ENCODE results near the gene LCOR. TPM values are rescaled to one million over a fixed set of nuclear protein-coding genes. Genes with fewer than 3 reads are reported as not detected.

Gene LCOR
- total RNA-seq, 3 donors from 2014 or later (not counting 1 experiment from before 2014, with no cell fraction given): 68.5 to 92.4 (median 87.7) TPM

- Mint-ChIP-seq H3K4me3 (peak overlapping the region; percentile 93), H3K27ac (peak overlapping the region; percentile 85 to 99), H3K4me1 (peaks cover 45 to 54% of the 10 kb centered on the region in 2 donors), H3K27me3 (ENCODE audit: low read depth in 2 of 2) (no peaks in the 10 kb centered on the region), H3K36me3 (no peaks in the 10 kb centered on the region), H3K9me3 (no peaks in the 10 kb centered on the region)
- Histone ChIP-seq H3K27ac (ENCODE audit: low read length) (peak overlapping the region; percentile 78), H3K9me3 (ENCODE audit: control insufficient read depth, insufficient read depth, low read length) (no peaks in the 10 kb centered on the region), H3K36me3 (ENCODE audit: control insufficient read depth, insufficient read depth, low read length) (no peaks in the 10 kb centered on the region), H3K4me3 (ENCODE audit: low read length) (peak overlapping the region; percentile 73), H3K4me1 (ENCODE audit: control insufficient read depth, insufficient read depth, low read length) (peaks cover 14% of the 10 kb centered on the region), H3K27me3 (ENCODE audit: control insufficient read depth, insufficient read depth, low read length) (no peaks in the 10 kb centered on the region)
- no peak for ATAC-seq
- intact Hi-C loops (cut with micrococcal nuclease): loop anchor here (2.0 to 5.0 kb wide), 2 partner anchors 247 to 459 kb away; partner anchors contain the start of genes ARHGAP19 and TM9SF3
- WGBS (ENCODE audit: insufficient coverage): 4% methylated on average over 46 of the region's 46 CpGs
- peak; percentile 27 to 30 for DNase-seq
- TF ChIP-seq, protein P1, sequence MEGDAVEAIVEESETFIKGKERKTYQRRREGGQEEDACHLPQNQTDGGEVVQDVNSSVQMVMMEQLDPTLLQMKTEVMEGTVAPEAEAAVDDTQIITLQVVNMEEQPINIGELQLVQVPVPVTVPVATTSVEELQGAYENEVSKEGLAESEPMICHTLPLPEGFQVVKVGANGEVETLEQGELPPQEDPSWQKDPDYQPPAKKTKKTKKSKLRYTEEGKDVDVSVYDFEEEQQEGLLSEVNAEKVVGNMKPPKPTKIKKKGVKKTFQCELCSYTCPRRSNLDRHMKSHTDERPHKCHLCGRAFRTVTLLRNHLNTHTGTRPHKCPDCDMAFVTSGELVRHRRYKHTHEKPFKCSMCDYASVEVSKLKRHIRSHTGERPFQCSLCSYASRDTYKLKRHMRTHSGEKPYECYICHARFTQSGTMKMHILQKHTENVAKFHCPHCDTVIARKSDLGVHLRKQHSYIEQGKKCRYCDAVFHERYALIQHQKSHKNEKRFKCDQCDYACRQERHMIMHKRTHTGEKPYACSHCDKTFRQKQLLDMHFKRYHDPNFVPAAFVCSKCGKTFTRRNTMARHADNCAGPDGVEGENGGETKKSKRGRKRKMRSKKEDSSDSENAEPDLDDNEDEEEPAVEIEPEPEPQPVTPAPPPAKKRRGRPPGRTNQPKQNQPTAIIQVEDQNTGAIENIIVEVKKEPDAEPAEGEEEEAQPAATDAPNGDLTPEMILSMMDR (IDR thresholded peaks at IDR 0.05): no peak
Measured at GRCh38 chr10:96833220-96834001, 1.3 kb downstream of the LCOR start.

- intact Hi-C loops (cut with micrococcal nuclease): loop anchor here (5.0 kb wide), 1 partner anchor 458 kb away; the partner anchor contains the start of gene ARHGAP19
- H3K4me3 ChIP-seq (ENCODE audit: low read length): no peak overlapping the region
- peak overlapping the region; percentile 93 for H3K4me3 Mint-ChIP-seq
Measured at GRCh38 chr10:96834120-96834519, 2.0 kb downstream of the LCOR start.

DNA sequence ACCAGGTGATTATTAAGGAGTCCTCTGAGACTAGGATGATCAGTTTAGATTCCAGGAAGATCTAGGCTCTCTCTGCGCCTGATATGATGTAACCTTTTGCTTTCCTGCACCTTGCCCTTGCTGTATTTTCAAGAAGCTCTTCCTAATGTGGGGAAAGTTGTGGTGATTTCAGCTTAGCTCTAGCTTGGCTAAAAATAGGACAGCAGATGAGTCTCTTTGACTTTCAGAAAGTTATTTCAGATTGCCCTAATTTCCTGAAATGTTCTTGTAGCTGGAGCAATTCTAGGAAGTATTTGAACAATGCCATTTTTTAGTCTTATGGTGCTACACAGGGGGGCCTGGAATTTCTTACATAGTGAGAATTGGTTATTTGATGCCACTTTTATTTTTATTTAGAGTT lies 3.8 kb downstream of the LCOR start:
- peak overlapping the region; percentile 41 to 85 for H3K27ac Mint-ChIP-seq
- H3K4me1 ChIP-seq (ENCODE audit: control insufficient read depth, insufficient read depth, low read length): peaks cover 14% of the 10 kb centered on the region
- no peaks in the 10 kb centered on the region for H3K27me3 ChIP-seq (ENCODE audit: control insufficient read depth, insufficient read depth, low read length)
- no peak for ATAC-seq
- H3K27me3 Mint-ChIP-seq (ENCODE audit: low read depth in 2 of 2): no peaks in the 10 kb centered on the region
- H3K4me1 Mint-ChIP-seq: peaks cover 53 to 59% of the 10 kb centered on the region in 2 donors
- TF ChIP-seq, protein P1 (IDR thresholded peaks at IDR 0.05): no peak
- 57% methylated on average over 1 of the region's 1 CpG for WGBS (ENCODE audit: insufficient coverage)
- H3K4me3 ChIP-seq (ENCODE audit: low read length): no peak overlapping the region
- no peak overlapping the region for H3K27ac ChIP-seq (ENCODE audit: low read length)
- H3K36me3 ChIP-seq (ENCODE audit: control insufficient read depth, insufficient read depth, low read length): no peaks in the 10 kb centered on the region
- intact Hi-C loops (cut with micrococcal nuclease): no loop called here
- H3K4me3 Mint-ChIP-seq: peak overlapping the region; percentile 17
- no peaks in the 10 kb centered on the region for H3K9me3 ChIP-seq (ENCODE audit: control insufficient read depth, insufficient read depth, low read length)
- H3K36me3 Mint-ChIP-seq: no peaks in the 10 kb centered on the region
- DNase-seq: no peak
- no peaks in the 10 kb centered on the region for H3K9me3 Mint-ChIP-seq

More at GRCh38 chr10:96834120-96834519, 2.0 kb downstream of the LCOR start:
- Histone ChIP-seq H3K27me3 (ENCODE audit: control insufficient read depth, insufficient read depth, low read length) (no peaks in the 10 kb centered on the region), H3K27ac (ENCODE audit: low read length) (no peak overlapping the region), H3K36me3 (ENCODE audit: control insufficient read depth, insufficient read depth, low read length) (no peaks in the 10 kb centered on the region), H3K4me1 (ENCODE audit: control insufficient read depth, insufficient read depth, low read length) (peaks cover 14% of the 10 kb centered on the region), H3K9me3 (ENCODE audit: control insufficient read depth, insufficient read depth, low read length) (no peaks in the 10 kb centered on the region)
- Mint-ChIP-seq H3K36me3 (no peaks in the 10 kb centered on the region), H3K27ac (peak overlapping the region; percentile 85 to 99), H3K9me3 (no peaks in the 10 kb centered on the region), H3K27me3 (ENCODE audit: low read depth in 2 of 2) (no peaks in the 10 kb centered on the region), H3K4me1 (peaks cover 48 to 58% of the 10 kb centered on the region in 2 donors)
- TF ChIP-seq, protein P1 (IDR thresholded peaks at IDR 0.05): no peak
- no peak for DNase-seq
- no peak for ATAC-seq
- WGBS (ENCODE audit: insufficient coverage): 70% methylated on average over 7 of the region's 8 CpGs

Data from natural killer cell (primary cell).